Nucleus accumbens (tissue), 56 donors: Measurements from ENCODE around the gene FLRT2.

ENCODE experiments used
- DNase-seq, 56 donors: peaks; one replicate each; lab custom pipeline; 2025; lab: John Stamatoyannopoulos, UW

Gene FLRT2

DNA sequence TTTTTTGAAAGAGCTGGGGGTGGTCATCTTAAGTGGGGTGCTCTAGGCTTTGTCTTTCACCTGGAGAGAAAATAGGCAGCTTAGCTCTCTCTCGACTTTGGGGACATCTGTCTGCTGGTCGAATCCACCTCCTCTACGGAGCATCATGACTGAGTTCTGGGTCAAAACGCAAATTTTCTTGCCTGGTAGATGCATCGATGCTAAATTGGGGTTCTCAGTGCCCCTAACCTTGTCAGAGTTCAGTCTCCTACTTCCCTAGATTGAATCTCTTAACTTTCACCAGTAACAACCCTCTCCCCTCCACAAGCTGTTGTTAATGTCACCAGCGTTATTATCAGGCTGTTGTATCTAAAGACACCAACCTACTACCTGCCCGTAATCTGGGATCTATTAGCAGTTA is 682 bp downstream of the FLRT2 start:
- peak in 4 of 56 donors; percentile 17 to 40 (median 33) for DNase-seq

DNA sequence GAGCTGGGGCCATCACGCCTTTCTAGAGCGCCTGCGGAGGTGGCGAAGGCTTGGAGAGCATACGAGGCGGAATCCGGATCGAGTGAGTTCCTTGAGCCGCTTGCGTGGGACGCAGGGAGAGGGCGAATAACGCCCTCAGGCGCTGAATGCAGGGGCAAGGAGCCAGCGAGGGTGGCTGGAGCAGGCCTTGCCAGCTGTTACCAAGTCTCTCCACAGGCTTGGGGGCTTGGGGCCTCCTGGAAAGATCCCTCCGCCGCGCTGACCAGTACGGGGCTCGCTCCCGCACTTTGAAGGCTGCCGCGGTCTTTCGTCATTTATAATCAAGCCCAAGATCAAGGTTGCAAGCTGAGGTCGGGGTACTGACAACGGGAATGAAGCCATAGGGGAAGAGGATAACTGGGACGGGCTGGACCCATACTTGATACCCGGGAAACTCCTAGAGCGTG is 1.2 kb downstream of the FLRT2 start:
- peak in 22 of 56 donors; percentile 4 to 72 (median 46) for DNase-seq

DNA sequence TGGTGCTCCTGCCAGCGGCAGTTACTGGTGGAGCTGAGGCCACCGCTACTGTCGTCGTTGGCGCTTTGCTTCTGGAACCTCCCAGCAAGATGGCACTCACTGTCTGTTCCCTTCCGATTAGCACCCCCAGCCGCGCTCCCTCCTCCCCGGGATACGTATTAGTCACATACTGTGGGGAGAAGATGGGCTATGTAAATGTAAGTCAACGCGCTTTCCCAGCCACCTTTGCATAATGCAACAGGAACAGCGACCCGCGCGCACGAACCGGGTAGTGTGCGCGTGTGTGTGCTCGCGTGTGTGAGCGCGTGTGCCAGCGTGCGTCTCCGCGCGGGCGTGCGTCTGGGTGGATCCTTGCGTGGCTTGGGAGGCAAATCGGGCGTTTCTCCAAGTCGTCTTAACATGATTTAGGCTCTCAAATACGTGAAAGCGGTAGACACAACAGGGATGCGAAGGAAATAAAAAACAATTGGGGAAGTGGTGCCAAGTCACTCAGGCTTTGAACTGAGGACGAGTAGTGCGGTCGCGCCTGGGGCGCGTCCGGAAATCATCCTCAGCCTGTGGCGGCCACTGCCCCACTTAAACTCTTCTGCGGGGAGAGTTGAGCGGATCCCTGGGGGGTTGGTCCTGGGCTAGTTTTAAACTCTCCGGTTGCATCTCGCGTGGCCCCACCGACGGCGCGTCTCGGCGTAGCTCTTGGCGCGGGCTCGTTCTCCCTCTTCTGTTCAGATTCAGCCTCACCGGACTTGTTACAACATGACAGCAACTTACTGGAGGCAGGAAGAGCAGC is 1.8 kb downstream of the FLRT2 start:
- peak in 43 of 56 donors; percentile 6 to 88 (median 64) for DNase-seq

DNA sequence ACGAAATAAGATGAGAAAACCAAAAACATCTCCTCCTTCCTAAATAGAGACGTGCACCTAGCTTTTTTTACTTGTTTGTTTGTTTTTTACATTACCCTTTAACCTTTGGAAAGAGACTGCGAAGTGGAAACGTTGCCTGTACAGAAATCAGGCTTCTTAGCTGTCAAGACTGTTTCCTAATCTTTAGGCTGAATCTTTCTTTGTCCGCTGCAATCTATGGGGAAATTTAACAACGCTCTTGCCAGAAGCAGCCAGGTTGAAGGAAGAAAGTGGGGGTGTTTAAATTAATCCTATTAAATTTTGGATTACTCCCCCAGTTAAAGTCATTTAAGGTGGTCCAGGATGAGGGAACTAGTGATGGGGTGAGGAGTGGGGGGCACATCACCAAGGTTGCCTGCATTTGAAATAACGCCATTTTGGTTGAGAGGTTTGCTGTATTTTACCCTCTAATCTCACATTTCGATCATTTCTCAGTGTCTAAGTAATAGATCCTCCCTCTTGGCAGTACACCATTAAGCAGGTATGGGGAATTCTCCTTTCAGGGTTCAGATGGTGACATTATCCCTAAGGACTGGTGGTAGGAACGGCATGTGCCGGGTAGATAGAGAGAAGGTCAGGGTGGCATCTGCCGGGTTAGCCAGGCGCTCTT is 2.6 kb downstream of the FLRT2 start:
- DNase-seq: no peak

DNA sequence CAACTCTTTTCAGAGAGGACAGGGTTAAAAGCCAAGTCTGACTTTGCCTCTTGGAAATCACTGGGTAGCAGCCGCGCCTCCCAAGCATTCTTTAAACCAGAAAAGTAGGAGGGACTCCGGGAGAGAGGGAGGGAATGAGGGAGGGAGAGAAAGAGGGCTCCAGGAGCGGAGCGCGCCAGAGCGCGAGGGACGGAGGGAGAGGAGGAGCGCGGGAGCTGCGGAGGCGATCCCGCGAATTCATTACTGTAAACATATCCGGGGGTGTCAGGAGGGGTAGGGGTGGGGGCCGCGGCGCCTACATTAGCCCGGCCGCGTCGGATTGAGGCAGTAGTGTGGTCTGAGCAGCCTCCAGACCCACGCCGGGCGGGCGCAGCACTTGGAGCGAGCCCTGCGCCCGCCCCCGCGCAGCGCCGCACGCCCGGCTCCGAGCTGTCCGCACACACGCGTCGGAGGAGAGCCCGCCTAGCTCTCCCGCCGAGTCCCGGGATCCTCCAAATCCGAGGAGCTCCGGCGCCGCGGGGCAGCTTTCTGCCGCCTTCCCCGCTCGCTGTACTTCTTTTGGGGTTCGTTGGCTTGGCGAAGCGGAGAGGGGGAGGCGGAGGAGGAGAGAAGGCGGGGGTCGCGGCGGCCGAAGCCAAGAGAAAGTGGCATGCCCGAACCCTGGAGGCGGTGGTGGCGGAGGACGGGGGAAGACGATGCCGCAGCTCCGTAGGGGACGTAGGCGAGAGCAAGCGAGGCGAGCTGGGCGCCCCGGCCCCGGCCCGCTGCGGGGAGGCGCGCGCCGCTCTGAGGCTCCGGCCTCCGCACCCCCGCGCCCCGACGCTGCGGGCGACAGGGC is 3.3 kb downstream of the FLRT2 start:
- peak in 45 of 56 donors; percentile 9 to 84 (median 58) for DNase-seq

GRCh38 chr14:85533861-85534291 is 3.9 kb downstream of the FLRT2 start:
- peak in 20 of 56 donors; percentile 3 to 51 (median 25) for DNase-seq

DNA sequence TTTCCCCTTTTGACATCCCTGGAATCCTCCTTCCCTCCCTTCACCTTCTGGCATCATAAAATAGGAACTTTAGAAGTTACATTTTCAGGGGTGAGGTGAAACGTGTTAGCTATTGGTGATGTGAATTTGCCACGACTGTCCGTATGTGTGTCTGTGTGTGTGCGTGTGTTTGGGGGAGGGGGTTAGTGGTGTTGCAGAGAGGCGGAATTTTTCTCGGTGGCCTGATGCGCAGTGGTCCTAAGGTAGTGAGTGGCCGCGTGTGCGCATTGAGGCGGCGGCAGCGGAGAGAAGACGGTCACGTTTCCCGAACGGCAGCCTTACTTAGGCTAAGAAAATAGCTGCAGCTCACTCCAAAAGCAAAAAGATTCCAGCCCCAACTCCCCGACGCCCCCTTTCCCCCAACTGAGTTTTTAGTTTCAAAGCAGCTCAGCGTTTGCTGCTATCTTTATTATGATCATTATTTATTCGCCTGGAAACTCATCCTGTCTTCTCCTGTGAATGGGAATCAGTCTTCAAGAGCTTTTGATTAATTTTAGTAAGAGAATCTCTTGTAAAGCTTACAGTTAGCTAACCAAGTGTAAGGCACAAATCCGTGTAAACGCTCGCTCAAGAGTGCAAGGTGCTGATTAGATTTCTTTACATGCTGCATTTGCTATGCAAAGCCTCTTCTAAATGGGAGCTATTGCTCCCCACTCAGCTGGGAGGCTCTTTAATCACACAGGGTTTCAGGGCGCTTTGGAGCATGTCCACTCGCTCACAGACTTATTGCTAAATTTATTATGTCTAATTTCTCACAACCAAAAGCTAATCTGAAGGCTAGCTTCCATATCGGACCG is 4.7 kb downstream of the FLRT2 start:
- peak in 13 of 56 donors; percentile 3 to 47 (median 11) for DNase-seq

- no peak for DNase-seq
Measured at GRCh38 chr14:85535321-85535720, 5.4 kb downstream of the FLRT2 start.

DNA sequence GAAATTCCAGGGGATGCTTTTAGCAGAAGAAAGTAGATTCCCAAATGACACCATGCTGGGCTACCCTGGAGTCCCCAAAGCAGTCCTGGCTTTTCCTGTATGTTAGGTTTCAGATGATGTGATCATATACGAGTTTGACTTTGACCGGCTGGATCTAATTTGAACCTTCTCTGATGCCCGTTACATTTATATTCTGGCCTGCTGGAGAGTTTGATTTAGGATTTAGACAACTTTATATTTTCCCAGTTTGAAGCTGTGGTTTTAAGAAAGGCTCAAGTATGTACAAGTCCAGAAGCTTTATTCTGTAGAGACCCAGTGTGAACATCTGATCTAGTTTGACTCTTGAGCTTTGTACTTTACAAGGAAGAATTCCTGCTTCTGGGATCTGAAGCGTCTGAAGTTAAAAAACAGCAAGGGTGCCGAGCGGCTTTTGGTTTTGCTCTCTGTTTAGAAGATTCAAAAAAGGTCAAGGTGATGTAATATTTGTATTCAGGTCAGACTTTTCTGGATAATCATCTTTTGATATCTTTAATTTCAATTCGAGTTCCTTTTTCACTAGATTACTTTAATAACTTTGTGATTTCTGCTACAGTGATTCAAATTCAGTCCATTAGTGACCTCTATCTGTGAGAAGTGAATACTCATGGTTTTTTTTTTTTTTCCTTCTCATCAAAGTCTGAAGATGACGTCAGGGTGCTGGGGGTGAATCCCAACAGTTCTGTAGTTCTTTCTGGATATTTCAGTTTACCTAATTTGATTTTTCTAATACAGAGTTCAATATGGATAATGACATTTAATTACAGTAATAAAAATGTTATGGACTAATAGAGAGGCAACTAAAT is 6.3 kb downstream of the FLRT2 start:
- peak in 2 of 56 donors; percentile 4 to 32 for DNase-seq

DNA sequence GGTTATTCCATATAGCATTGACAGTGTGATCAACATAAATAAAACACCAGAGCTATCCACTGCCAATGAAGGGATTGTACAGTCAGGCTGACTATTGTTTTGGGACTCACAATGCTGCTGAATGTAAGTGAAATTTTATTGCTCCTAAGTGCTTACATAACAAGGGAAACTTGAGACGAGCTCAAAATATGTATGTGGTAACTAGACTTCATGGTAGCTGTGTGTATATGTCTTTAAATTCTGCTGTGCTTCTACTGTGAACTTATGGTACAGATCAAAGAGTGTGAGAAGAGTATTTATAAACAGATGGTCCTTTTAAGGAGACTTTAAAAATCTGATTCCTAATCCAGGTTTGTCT is 6.9 kb downstream of the FLRT2 start:
- DNase-seq: no peak

GRCh38 chr14:85537526-85537925 is 7.6 kb downstream of the FLRT2 start:
- DNase-seq: no peak

DNA sequence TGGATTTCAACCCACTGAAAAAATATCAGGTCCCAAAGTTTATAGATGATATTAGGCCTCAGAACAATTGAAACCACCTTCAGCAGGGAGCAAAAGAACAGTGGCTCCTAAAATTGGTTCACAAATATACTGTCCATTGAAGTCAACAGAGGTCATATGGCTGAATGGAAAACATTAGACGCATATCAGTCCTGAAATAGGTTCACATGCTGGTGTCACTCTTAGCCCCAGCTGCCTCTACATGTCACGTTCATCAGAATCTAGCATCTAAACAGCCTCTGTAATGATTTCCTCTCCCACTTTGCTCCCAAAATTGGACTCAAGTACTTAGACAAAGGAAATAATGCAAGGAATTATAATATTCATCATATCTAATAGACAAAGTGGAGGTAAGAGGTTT is 8.7 kb downstream of the FLRT2 start:
- no peak for DNase-seq

- no peak for DNase-seq
Measured at GRCh38 chr14:85539510-85539909, 9.6 kb downstream of the FLRT2 start.

- no peak for DNase-seq
Measured at GRCh38 chr14:85542623-85543022, 12.7 kb downstream of the FLRT2 start.

DNA sequence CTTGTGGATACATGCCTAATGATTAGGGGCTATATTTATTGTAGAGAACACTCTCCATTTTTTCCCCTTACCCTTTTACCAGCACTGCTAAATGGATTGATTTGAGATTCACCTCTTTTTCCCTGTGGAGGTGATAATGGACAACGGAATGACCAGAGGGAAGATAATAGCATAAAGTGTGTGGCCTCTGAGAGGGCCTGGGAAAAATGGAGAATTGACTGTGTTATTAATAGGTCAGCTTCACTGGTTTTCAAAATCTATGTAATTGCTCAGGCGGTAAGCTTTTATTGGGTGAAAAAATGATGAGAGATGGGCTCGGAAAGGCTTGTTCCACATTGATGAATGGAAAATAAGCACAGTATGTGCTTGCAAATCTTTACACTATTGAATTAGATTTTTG is 15.8 kb downstream of the FLRT2 start:
- DNase-seq: no peak

DNA sequence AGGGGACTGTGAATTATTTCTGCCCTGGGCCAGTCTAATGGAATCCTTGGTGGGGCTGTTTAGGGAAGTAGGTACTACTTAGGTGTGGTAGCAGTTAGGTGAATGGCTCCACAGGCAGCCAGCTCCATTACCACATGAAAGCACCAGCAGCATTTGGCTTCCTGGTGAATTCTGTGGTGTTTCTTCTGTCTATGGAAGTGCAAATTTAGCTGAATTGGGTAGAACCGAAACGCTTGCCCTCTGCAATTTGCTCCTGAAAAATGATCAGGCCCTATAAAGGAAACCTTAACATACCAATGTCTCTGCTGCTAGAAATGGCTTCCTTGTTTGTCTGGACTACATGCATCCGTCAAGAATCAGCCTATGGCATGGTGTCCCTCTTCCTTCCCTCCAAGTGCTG is 16.4 kb downstream of the FLRT2 start:
- no peak for DNase-seq

GRCh38 chr14:85549697-85550096 is 19.8 kb downstream of the FLRT2 start:
- DNase-seq: no peak

- DNase-seq: no peak
Measured at GRCh38 chr14:85554106-85554505, 24.2 kb downstream of the FLRT2 start.

GRCh38 chr14:85556267-85556666 is 26.3 kb downstream of the FLRT2 start:
- DNase-seq: no peak
